Left lobe of liver (tissue), 2 donors: ENCODE data around the gene UCK1. TPM values are rescaled to one million over a fixed set of nuclear protein-coding genes. Genes with fewer than 3 reads are reported as not detected.
"Not testable (repeated sequence)": the region's sequence is repeated elsewhere in the genome, so short reads cannot be mapped to it uniquely, and the experiment has no call there.

ENCODE experiments used
- ATAC-seq: fragments of 200-7000 bp; cut with Tn5 transposase; one replicate; pipeline ENCODE4 v1.9.1; 2020; ENCODE audit warnings: mild to moderate bottlenecking, moderate library complexity
- DNase-seq: peaks from one replicate; pipeline ENCODE4 v3.0.0-alpha.2; 2020; ENCODE audit warnings: low spot score
- total RNA-seq: library from RNA; stranded (reverse); gene quantifications from one replicate; pipeline ENCODE4 v1.2.1, GENCODE V29; 2021
- donor health status: DM: no; HTN: no; CAD: no; lungs with moderate emphysema.
- donor health status: DM: no; HTN: yes; CAD: no.

UCK1 gene
- total RNA-seq, 1 donor from 2014 or later = 40.2 TPM

DNA sequence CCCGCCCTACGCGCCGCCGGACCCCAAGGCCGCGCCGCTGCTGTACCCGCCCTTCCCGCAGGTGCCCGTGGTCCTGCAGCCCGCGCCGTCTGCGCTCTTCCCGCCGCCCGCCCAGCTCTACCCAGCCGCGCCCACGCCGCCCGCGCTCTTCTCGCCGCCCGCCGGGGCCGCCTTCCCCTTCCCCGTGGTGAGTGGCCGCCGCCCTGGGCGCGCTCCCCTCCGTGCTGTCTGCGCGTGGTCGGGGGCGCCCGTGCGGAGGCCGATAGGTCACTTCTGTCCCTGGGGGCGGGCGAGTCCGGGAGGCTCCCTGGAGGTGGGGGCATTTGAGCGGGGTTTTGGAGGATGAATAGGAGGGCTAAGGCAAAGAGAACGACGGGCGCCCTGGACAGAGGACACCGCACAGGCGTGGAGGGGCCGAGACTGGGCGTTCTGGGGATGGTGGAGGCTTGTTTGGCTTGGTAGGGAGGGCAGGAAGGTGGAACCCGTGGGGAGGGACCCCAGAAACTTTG, 23.8 kb upstream of the UCK1 start:
- DNase-seq (no peak), ATAC-seq (no peak)

DNA sequence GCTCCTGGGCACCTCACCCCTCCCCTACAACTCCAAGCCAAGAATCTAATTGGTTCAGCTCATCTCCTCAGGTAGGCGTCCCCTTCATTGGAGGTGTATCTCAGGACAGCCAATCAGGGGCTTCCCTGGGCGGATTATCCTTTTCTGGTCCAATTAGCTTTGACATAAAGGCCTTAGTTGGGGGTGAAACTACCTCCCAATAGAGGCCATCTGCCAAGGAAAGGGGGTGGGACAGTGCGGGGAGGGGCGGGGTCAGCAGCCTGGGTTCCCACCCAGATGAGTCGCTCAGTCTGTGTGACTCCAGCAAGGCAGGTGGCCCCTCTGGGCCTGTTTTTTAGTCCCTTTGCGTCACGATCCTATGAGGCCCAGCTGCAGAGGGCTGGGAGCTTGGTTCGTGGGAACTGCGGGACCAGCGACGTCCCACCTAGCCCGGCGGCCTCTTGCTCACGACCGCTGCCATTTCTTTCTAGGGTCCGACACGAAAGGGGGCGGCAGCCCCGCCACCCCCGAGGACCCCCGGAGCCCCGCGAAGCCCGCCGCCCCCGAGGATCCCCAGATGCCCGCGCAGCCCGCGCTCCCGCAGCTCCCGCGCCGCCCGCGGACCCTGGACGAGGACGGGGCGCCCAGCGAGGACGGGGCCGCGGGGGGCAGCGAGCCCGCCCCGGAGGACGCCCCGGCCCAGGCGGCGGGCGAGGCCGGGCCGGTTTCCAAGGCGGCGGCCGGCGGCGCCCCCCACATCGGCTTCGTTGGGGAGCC, 23.2 kb upstream of the UCK1 start:
- ATAC-seq (no peak), DNase-seq (no peak)

DNA sequence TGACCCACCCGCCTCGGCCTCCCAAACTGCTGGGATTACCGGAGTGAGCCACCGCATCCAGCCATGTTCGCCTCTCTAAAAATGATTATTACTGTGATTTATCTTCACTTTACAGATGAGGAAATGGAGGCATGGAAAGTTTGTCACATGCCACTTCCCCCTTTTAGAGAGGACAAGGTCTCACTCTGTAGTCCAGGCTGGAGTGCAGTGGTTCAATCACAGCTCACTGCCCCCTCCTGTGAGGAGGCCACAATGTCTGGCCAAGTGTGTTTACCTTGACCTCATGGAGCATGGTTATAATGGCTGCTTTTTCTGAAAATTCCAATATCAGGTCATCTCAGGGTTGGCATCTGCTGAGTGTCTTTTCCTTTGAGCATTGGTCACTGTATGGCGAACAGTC, 21.0 kb upstream of the UCK1 start:
- ATAC-seq (no peak), DNase-seq (no peak)

DNA sequence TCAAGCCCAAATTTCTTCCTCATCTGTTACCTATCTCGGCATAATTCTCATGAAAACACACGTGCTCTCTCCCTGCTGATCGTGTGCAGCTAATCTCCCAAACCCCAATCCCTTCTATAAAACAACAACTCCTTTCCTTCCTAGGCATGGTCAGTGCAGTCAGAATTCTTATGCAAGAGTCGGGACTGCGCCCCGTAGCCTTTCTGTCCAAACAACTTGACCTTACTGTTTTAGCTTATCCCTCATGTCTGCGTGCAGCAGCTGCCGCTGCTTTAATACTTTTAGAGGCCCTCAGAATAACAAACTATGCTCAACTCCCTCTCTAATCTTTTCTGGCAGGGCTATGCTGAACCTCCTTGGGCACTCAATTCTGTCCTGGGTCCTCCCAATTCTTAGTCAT, 19.4 kb upstream of the UCK1 start:
- ATAC-seq, DNase-seq: not testable (repeated sequence)

DNA sequence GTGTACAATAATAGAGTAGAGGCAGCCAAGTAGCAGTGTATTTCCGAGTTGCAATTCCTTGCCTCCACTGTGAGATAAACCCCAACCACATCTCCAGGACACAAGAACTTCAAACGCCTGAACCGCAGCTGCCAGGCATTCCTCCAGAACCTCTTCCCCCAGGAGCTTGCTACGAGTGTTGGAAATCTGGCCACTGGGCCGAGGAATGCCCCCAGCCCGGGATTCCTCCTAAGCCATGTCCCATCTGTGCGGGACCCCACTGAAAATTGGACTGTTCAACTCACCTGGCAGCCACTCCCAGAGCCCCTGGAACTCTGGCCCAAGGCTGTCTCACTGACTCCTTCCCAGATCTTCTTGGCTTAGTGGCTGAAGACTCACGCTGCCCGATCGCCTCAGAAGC, 18.1 kb upstream of the UCK1 start:
- ATAC-seq, DNase-seq: not testable (repeated sequence)

DNA sequence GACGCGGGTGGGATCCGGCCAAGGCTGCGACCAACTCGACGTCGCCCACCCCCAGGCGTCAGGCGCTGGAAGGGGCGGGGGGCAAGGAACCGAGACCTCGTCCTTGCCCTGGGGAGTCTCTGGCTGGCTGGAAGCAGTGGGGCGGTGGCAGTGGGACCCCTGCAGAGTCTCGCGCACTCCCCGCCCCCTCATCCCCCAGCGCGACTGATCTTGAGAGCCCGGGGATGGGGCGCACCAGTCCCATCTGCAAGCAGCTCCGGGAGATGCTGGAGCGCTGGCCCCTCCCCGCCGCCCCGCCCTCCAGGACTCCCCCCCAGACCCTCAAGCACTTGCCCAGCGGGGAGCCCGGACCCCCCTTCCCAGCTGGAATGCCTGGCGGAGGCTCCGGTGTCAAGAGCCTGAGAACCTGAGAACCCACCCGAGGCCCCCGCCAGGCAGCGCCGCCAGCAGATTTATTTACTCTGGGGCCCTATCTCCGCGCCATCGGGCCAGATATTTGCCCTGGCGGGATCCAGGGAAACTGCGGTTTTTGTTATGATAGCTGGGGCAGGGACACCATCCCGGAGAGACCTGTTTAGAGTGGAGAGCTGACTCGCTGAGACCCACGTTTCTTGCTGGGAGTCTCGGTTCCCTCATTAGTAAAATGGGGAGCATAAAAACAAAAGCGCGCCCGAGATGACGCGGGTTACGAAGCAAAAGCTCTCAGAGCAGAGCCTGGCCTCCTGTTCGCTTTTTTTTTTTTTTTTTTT, 15.4 kb upstream of the UCK1 start:
- DNase-seq (no peak), ATAC-seq (peak; percentile 31)

DNA sequence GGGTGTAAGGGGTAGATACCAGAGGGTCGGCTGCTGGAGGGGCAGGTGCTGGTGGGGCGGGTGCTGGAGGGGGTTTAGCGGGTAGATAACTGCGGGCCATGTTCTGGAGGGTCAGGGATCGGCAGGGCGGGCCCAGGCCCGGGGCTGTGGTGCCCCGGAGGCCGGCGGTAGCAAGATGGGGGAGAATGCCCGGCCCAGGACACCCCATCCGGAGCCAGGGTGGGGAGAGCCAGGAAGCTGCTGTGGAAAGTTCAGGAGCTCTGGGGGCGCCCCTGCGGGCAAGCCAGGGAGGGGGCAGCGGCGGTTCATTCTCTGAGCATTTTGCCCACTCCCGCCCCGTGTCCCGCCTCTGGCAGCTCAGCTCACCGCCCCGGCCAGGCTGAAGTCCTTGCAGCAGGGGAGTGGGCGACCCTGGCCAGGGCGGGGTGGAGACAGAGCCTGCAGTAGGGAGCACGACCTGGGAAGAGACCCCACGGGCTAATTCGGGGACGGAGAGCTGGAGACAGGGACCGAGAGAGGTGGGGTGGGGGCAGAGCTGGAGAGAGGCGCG, 14.8 kb upstream of the UCK1 start:
- no peak for DNase-seq
- peak; percentile 53 for ATAC-seq

DNA sequence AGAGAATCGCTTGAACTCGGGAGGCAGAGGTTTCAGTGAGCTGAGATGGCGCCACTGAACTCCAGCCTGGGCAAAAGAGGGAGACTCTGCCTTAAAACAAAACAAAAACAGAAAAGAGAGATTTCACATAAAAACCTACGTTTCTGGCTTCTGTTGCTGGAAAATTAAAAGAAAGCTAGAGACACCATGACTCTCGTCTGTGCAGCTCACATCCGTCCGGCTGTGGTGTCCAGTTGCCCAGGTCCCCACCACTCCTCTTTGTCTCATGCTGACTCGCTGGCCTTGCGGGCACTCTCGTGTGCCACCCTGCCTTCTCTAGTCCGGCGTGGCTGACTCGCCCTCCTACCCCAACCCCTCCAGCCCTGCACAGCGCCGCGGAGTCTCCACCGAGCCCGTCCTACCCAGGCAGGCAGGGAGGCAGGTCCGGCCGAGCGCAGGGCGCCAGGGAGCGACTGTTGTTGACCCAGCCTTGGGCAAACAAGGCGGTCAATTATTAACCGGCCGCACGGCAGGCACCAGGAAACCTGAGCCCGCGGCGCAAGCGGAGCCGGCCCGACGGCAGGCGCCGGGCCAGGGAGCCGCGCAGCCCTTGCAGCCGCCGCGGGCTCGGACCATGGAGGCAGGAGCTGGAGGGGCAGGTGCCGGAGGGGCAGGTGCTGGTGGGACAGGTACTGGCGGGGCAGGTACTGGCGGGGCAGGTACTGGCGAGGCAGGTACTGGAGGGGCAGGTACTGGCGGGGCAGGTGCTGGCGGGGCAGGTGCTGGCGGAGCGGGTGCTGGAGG, 14.1 kb upstream of the UCK1 start, which contains the start of gene PRRT1B:
TSS of gene PRRT1B (plus strand) at position 521 of the 783 bp plus-strand sequence. CDS start at position 614, 93 bp downstream.
- peak; percentile 94 for DNase-seq
- ATAC-seq = peak; percentile 95

DNA sequence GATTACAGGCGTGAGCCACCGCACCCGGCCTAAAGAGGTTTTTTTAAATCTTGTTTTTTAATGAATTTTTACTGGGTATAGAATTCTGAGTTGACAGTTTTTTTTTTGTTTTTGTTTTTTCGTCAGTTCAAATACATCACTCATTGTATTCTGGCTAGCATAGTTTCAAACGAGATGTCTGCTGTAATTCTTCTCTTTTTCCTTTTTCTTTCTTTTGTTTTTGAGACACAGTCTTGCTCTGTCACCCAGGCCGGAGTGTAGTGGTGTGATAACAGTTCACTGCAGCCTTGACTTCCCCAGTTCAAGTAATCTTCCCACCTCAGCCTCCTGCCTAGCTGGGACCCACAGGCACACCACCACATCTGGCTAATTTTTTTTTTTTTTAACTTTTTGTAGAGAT, 12.1 kb upstream of the UCK1 start:
- DNase-seq (no peak), ATAC-seq (no peak)

DNA sequence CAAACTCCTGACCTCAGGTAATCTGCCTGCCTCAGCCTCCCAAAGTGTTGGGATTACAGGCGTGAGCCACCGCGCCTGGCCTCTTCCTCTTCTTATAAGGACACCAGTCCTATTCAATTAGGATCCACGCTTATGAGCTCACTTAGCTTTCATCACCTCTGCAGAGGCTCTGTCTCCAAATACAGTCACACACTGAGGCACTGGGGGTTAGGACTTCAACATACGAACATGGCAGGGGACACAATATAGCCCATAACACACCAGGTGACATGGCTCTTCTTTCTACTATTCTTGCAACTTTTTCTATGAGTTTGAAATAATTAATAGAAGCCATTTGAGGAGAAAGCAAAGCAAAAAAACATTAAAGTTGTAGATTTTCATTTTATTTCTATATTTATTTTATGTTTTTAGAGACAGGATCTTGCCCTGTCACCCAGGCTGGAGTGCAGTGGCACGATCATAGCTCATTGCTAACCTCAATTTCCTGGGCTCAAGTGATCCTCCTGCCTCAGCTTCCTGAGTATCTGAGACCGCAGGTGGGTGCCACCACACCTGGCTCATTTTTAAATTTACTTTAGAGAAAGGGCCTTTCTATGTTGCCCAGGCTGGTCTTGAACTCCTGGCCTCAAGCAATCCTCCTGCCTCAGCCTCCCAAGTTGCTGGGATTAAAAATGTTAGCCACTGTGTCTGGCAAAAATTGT, 8.3 kb upstream of the UCK1 start:
- ATAC-seq (no peak), DNase-seq (no peak)

DNA sequence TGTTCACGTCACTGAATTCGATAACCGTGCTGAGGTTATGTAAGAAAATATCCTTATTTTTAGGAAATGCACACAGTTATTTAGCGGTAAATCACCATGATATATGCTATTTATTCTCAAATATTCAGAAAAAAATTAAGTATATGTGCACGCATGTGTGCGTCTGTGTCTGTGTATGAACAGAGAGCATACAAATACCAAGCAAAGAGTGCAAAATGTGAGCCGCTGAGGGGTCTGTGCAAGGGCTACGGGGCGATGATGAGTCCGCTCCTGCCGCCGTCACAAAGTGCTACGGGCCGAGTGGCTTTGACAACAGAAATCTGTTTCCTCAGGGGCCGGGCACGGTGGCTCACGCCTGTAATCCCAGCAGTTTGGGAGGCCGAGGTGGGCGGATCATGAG, 6.9 kb upstream of the UCK1 start:
- no peak for DNase-seq
- no peak for ATAC-seq

DNA sequence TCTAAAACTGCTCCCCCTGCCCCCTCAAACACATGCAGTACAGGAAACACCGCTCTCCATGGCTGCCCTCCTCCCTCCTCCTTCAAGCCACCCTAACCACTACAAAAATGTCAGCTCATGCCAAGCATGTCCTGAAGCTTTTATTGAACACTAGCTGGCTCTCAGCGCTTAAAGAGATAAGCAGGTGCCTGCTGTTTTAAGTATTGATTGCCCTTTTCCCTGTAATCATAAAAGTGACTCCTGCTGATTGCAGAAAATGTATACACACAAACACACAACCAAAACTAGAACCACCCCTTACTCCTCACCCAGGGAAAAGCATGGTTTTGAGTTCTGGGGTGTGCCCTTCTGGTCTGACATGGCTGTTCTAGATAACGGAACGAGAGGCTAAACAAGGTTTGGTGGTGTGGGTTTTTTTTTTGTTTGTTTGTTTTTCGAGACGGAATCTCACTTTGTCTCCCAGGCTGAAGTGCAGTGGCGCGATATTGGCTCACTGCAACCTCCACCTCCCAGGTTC, 3.7 kb upstream of the UCK1 start:
- ATAC-seq (peak; percentile 35), DNase-seq (no peak)

DNA sequence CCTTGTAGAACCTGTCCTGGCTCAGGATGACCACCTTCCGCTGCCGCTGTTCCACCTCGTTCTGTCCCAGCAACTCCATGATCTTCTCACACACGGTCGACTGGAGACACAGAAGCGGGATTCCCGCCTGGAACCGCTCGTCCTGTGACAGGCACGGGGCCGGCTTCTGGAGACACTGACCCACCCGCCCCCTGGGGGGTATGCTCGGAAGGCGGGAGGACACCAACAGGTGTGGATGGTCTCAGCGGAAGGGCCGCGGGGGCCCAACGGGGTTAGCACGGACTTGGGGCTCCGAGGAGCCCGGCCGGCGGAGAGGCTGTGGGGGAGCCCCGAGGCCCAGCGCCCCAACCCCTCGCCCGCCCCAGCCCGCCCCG, 530 bp downstream of the UCK1 start:
- ATAC-seq (peak; percentile 46), DNase-seq (peak; percentile 65)

DNA sequence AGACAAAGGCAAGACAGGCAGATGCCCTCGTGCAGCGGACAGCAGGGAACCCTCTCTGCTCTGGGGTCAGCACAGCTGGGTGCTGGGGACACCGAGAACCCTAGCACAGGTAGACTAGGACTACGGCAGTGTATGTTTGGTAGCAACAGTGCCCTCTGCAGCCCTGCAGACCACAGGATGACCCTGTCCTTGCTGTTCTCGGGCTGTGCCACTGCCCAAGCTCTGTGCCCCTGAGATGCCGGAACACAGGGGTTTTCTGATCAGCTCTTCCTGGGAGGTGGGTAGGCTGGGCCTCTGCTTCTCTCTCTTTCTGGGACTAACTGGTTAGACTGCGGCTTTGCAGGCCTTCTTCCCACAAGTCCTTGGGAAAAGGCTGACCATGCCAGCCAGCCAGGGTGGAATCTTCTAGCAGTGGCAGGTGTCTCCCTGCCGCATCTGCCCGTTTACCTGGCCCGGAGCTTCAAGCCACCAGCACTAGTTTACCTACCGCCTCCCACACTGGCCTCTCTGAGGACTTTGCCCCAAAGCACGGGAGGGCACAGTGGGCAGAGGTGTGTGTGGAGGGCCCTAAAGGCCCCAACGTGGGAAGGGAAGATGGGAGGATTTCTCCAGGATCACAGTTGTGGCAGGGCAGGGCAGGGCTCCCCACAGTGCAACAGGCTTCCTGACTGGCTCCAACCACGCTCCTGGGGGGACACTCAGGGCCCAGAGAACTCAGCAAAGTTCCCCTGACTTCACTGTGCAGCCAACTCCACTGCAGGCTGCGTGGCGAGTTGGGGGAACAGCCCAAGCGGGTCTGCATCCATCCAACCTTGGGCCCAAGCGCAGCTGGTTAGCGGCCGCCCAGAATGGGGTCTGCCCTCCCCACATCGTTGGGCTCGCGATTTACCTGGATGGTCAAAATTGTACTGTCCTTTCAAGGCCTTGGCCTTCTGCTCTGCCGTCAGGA, 1.2 kb downstream of the UCK1 start:
- DNase-seq (peak; percentile 86), ATAC-seq (peak; percentile 72)

DNA sequence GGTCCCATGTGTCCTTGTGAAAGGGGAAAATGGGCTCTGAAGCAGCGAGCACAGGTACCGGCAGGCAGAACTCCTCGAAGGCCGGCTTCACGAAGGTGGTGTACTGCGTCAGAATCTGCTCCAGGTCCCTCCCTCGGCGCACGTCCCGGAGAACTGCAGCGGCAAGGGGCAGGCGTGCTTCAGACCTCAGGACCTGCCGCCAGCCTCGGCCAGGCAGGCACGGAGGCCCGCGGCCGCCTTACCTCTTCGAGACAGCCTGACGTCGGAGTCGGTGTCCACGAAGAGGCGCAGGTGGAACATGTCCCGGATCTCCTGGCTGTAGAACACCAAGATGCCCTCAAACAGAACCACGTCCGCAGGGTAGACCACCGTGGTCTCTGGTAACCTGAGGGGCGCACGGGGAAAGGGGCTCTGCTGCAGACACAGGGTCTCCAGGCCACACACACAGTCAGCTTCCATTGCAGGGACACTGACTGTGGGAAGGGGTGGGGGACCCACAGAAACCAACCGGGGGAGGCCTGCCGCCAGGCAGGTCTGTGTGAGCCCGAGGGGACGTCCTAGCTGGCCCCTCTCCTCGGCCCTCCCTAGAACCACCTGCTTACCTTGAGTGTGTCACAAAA, 2.1 kb downstream of the UCK1 start:
- no peak for DNase-seq
- ATAC-seq = no peak

DNA sequence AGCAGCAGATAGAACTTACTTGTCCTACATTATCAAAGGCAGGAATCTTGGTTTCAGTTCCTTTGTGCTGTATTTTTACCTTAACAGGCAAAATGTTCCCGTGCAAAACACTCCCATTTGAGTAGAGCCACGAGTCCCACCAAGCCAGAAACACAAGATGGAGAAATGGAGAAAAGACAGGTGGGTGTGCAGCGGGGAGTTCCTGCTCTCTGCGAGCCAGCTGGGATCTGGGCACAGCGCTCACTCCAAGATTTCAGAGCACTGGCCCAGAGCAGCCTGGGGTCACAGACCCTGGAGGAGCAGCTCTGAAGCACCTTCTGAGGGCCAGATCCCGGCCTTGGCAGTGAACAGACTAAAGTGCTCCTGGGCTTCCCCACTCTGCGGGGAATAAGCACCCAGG, 2.9 kb downstream of the UCK1 start:
- DNase-seq (no peak), ATAC-seq (no peak)

DNA sequence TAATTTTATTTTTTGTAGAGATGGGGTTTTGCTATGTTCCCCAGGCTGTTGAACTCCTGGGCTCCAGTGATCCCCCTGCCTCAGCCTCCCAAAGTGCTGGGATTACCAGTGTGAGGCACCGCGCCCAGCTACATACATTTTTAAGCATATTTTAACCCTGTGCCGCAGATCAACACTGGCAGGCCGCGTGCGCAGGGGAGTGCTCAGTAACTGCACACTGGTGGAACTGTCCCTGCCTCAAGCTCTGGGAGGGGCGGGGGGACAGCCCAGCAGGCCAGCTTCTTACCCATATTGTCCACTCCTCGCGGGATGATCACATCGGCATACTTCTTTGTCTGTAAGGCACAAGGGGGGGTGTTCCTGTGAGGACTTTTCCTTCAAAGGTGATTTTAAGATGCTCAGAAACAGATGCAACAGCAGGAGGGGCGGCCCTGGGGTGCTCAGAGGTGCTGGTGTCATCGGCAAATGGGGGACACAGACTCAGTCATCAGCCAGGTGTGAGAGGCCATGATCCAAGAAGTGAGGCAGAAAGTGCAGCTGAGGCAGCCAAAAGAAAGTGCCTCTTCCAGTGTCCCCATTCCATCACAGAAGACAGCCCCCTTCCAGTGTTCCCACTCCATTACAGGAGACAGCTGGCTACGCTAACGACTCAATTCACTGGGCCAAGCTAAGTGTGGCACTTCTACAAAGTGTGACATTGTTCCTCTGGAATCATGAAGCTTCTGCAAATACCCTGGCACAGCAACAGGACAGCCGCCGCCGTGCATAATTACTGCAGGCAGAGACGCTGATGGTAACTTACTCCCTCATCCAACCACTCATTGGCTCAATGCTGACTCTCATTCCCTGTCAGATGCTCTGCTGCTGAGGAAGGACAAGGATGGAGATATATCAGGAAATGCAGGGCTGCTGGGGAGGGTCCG, 5.2 kb downstream of the UCK1 start:
- ATAC-seq = no peak
- no peak for DNase-seq
